Right lobe of liver (tissue), 4 donors: Measurements from ENCODE around the gene TUBB8.

ENCODE experiments used
- POLR2A ChIP-seq: fragments of 450-650 bp; IDR thresholded peaks from one replicate; pipeline ENCODE4 v1.6.1; 2017; ENCODE audit warnings: antibody characterized with exemption, mild to moderate bottlenecking
- TF ChIP-seq, protein P1 (sequence below), 4 donors: fragments of 200-600 bp in 3 of 4; fragments of 450-650 bp in 1 of 4; IDR thresholded peaks; one replicate each; pipeline versions ENCODE4 v1.5.1 to v1.8.0; 2016 to 2022; ENCODE audit warnings: antibody characterized with exemption in 4 of 4, mild to moderate bottlenecking in 2 of 4
- donor health status: DM: no; HTN: no; CAD: no.
- donor health status: DM: no; HTN: no; CAD: no.
- donor health status: DM: no; HTN: yes; CAD: no.

DNA sequence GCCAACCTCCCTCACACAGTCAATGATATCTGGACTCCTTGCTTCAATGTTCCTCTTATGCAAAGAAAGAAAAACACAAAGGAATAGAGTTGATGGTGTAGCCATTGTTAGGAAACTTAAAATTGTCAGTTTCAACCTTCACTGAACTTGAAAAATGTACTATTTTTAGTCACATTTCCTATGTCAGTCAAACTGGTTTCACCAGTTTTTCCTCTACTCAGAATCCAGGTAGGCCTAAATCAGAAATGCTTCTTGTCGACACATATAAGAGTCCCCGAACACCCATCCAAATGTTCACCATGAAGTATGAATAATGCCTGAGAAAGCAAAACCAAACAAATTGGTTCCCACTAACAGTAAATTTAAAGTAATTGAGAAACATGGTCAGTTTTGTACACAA lies 43.8 kb upstream of the TUBB8 start:
- no peak for TF ChIP-seq POLR2A
- TF ChIP-seq, protein P1, sequence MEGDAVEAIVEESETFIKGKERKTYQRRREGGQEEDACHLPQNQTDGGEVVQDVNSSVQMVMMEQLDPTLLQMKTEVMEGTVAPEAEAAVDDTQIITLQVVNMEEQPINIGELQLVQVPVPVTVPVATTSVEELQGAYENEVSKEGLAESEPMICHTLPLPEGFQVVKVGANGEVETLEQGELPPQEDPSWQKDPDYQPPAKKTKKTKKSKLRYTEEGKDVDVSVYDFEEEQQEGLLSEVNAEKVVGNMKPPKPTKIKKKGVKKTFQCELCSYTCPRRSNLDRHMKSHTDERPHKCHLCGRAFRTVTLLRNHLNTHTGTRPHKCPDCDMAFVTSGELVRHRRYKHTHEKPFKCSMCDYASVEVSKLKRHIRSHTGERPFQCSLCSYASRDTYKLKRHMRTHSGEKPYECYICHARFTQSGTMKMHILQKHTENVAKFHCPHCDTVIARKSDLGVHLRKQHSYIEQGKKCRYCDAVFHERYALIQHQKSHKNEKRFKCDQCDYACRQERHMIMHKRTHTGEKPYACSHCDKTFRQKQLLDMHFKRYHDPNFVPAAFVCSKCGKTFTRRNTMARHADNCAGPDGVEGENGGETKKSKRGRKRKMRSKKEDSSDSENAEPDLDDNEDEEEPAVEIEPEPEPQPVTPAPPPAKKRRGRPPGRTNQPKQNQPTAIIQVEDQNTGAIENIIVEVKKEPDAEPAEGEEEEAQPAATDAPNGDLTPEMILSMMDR (IDR thresholded peaks at IDR 0.05), result no peak
